HepG2 (cell line): ENCODE results near the gene GSTCD. TPM values are rescaled to one million over a fixed set of nuclear protein-coding genes. Genes with fewer than 3 reads are reported as not detected.

Source experiments
- ATAC-seq: fragments of 200-7000 bp; cut with Tn5 transposase; 3 replicates; pipeline ENCODE4 v1.9.1; 2020; ENCODE audit warnings: mild to moderate bottlenecking, moderate library complexity
- BruUV-seq: library from RNA; stranded (reverse); fragments of 400-500 nt; replicated peaks from 2 replicates; lab custom pipeline; 2021; lab: Mats Ljungman, UMichigan
- CTCF ChIA-PET: fragments of 300-600 bp; formaldehyde crosslinking; extraction: SDS; loops from one replicate; lab custom pipeline; 2021; ENCODE audit warnings: low total read pairs, inconsistent platforms, low intra/inter-chr PET ratio; lab: Yijun Ruan, JAX
- POLR2A ChIA-PET: fragments of 350-600 bp; sonication (Branson Sonifier 250); formaldehyde crosslinking; loops from one replicate; lab custom pipeline; 2020; ENCODE audit warnings: antibody characterized with exemption, inconsistent platforms; lab: Yijun Ruan, JAX
- DNase-seq: peaks from one replicate; pipeline ENCODE4 v3.0.0-alpha.2; 2015; ENCODE audit warnings: low spot score
- FAIRE-seq: peaks from 3 replicates; lab custom pipeline; 2011; peaks lifted over from hg19 to GRCh38; lab: Jason Lieb, UNC
- H2AFZ ChIP-seq: one replicate; pipeline ENCODE4 v1.6.1; 2011; ENCODE audit warnings: low read length, inconsistent platforms
- H3K27ac ChIP-seq: fragments of 300-600 bp; 3 replicates; pipeline ENCODE4 v1.8.0; 2011; ENCODE audit warnings: mixed run types, mild to moderate bottlenecking, mixed read lengths, low read length, inconsistent platforms; ENCODE audit not compliant: insufficient read depth; ENCODE audit errors: extremely low read length
- H3K27me3 ChIP-seq, 2 experiments: fragments of 200-600 bp in 1 of 2; 2 replicates in 1 of 2; 3 replicates in 1 of 2; pipeline versions ENCODE4 v1.6.0 to v1.8.0; 2011; ENCODE audit warnings: low read length in 2 of 2, mild to moderate bottlenecking in 2 of 2, moderate library complexity in 2 of 2, inconsistent platforms in 1 of 2; ENCODE audit not compliant: insufficient read depth in 2 of 2, control insufficient read depth in 1 of 2
- H3K36me3 ChIP-seq, 2 experiments: fragments of 200-600 bp in 1 of 2; replicated peaks in 1 of 2; 2 replicates in 1 of 2; 3 replicates in 1 of 2; pipeline versions ENCODE4 v1.5.1 to v1.8.0; 2011; ENCODE audit warnings: low read length in 2 of 2, inconsistent platforms in 1 of 2; ENCODE audit not compliant: insufficient read depth in 2 of 2, control insufficient read depth in 1 of 2
- H3K4me1 ChIP-seq: 2 replicates; pipeline ENCODE4 v1.5.1; 2012; ENCODE audit warnings: low read length, inconsistent platforms; ENCODE audit not compliant: insufficient read depth
- H3K4me2 ChIP-seq: 2 replicates; pipeline ENCODE4 v1.6.0; 2011; ENCODE audit warnings: low read depth, low read length, inconsistent platforms
- H3K4me3 ChIP-seq, 3 experiments: fragments of 200-600 bp in 1 of 3; sonication (generic), shearing (Covaris generic) in 1 of 3; replicated peaks in 1 of 3; 2 replicates each; pipeline ENCODE4 v1.5.1; 2011 to 2016; ENCODE audit warnings: low read length in 3 of 3, inconsistent platforms in 2 of 3, low read depth in 2 of 3, mild to moderate bottlenecking in 2 of 3, control low read depth in 1 of 3, mixed read lengths in 1 of 3; ENCODE audit not compliant: insufficient read depth in 1 of 3
- H3K79me2 ChIP-seq: one replicate; pipeline ENCODE4 v1.6.1; 2011; ENCODE audit warnings: low read length, inconsistent platforms; ENCODE audit not compliant: insufficient read depth
- H3K9ac ChIP-seq: 2 replicates; pipeline ENCODE4 v1.6.0; 2011; ENCODE audit warnings: mild to moderate bottlenecking, low read depth, low read length, inconsistent platforms; ENCODE audit not compliant: insufficient read depth
- H3K9me3 ChIP-seq: 2 replicates; pipeline ENCODE4 v1.5.1; 2012; ENCODE audit warnings: mild to moderate bottlenecking, low read length
- H4K20me1 ChIP-seq: 2 replicates; pipeline ENCODE4 v1.6.0; 2011; ENCODE audit warnings: inconsistent platforms, mild to moderate bottlenecking, low read length, moderate library complexity; ENCODE audit not compliant: insufficient read depth
- NFE2L2 ChIP-seq: fragments of 150-350 bp; IDR thresholded peaks from 2 replicates; pipeline ENCODE4 v1.6.1; 2014; ENCODE audit warnings: low read length
- THRA ChIP-seq: sonication (generic); formaldehyde crosslinking; IDR thresholded peaks from 2 replicates; pipeline ENCODE4 v1.4.0; 2020; ENCODE audit warnings: missing genetic modification reagents, borderline replicate concordance
- YEATS4 ChIP-seq: sonication (generic); formaldehyde crosslinking; IDR thresholded peaks from 2 replicates; pipeline ENCODE4 v1.4.0; 2020; ENCODE audit warnings: missing genetic modification reagents, borderline replicate concordance
- ZNF142 ChIP-seq: sonication (generic); formaldehyde crosslinking; IDR thresholded peaks from 2 replicates; pipeline ENCODE4 v1.4.0; 2020; ENCODE audit warnings: missing genetic modification reagents
- WGBS: methylation state at CpG from one replicate; pipeline ENCODE4 v1.1.6; 2017; ENCODE audit warnings: low lambda C conversion rate; 5-methylcytosine and 5-hydroxymethylcytosine counted together
- in situ Hi-C: cut with HindIII; loops from 2 replicates; pipeline ENCODE4 v1.10.0; 2017; ENCODE audit warnings: low pct_unique_long_range_greater_than_20kb; ENCODE audit not compliant: extremely low pct_ligation_motif_present
- intact Hi-C: fragments of 100-400 bp; cut with micrococcal nuclease; formaldehyde crosslinking; loops from one replicate; pipeline ENCODE4 v1.10.0; 2022; ENCODE audit not compliant: unreplicated experiment
- polyA plus RNA-seq, 8 experiments: library from polyadenylated mRNA; depleted of rRNA in 3 of 8; stranded (reverse) in 7 of 8; unstranded in 1 of 8; fragments of >200 nt; fragmentation: Illumina TruSeq in 4 of 8; extraction: Trizol in 4 of 8; gene quantifications; 2 replicates each; pipeline versions ENCODE4 v1.2.1 to v1.2.3, GENCODE V29; 2011 to 2016; ENCODE audit warnings: low read depth in 4 of 8, missing spikeins in 1 of 8, mixed read lengths in 1 of 8; ENCODE audit not compliant: insufficient read depth in 1 of 8
- total RNA-seq, 5 experiments: library from RNA; depleted of rRNA; stranded (reverse); fragments of >200 nt; fragmentation: Illumina TruSeq; extraction: Trizol; gene quantifications; 2 replicates each; pipeline ENCODE4 v1.2.3, GENCODE V29; 2016; ENCODE audit warnings: low read depth in 1 of 5

GSTCD gene
- total and polyA plus RNA-seq, 2 of the 13 experiments (the other 11 are each of a cell fraction or from before 2014, with no cell fraction given): 7.9 to 30.8 TPM

GRCh38 chr4:105859233-105859632 is 150.6 kb downstream of the GSTCD start:
- in situ Hi-C loops: no loop called here
- intact Hi-C loops: no loop called here
- Histone ChIP-seq H3K9ac (no peak overlapping the region), H2AFZ (no peak overlapping the region), H3K27me3 (no peaks in the 10 kb centered on the region; a peak in 1 of 5 replicates)
- CTCF ChIA-PET: no interaction called here
- TF ChIP-seq ZNF142 (CRISPR knock-in tag): no peak
- TF ChIP-seq NFE2L2: peak; percentile 48
- no peak for TF ChIP-seq THRA (CRISPR knock-in tag)
- no peak for TF ChIP-seq YEATS4 (CRISPR knock-in tag)
- TF ChIP-seq, all 625 proteins: peak for 1
- H3K9me3 ChIP-seq: 0 out of 2 replicates have a peak, but pooled peaks cover 4% of the 10 kb centered on the region
- ATAC-seq (no peak), FAIRE-seq (no peak), DNase-seq (peak; percentile 13)
- H3K79me2 ChIP-seq: no peaks in the 10 kb centered on the region
- no peak overlapping the region for H3K4me3 ChIP-seq
- BruUV-seq: no TSS peak
- no peak overlapping the region for H3K4me2 ChIP-seq
- 16% methylated on average over 1 of the region's 1 CpG for WGBS
- no peaks in the 10 kb centered on the region for H4K20me1 ChIP-seq
- POLR2A ChIA-PET: no interaction called here
- H3K36me3 ChIP-seq: no peaks in the 10 kb centered on the region
- H3K4me1 ChIP-seq: no peaks in the 10 kb centered on the region
- H3K27ac ChIP-seq: no peak overlapping the region
